Neural cell (in vitro differentiated cells): ENCODE results near the gene KCNK7. TPM values are rescaled to one million over a fixed set of nuclear protein-coding genes. Genes with fewer than 3 reads are reported as not detected.

Experiments used
- H2AFZ ChIP-seq: fragments of 200-600, 300-800 bp; sonication (generic), shearing (Covaris generic); 2 replicates; pipeline ENCODE4 v1.6.0; 2014; ENCODE audit warnings: low read depth, mild to moderate bottlenecking, antibody characterized with exemption, low read length, moderate library complexity
- H3F3A ChIP-seq: fragments of 200-600 bp; shearing (Covaris generic); 2 replicates; pipeline ENCODE4 v1.6.1; 2016; ENCODE audit warnings: mild to moderate bottlenecking, moderate library complexity, mixed read lengths, antibody characterized with exemption, low read length; ENCODE audit not compliant: insufficient read depth, poor library complexity, severe bottlenecking
- H3K27ac ChIP-seq: fragments of 200-600, 300-800 bp; sonication (generic), shearing (Covaris generic); 2 replicates; pipeline ENCODE4 v1.5.1; 2014; ENCODE audit warnings: mild to moderate bottlenecking, low read length, moderate library complexity
- H3K27me3 ChIP-seq: fragments of 300-800, 200-600 bp; sonication (generic), shearing (Covaris generic); 2 replicates; pipeline ENCODE4 v1.6.0; 2014; ENCODE audit warnings: mild to moderate bottlenecking, low read depth, low read length, moderate library complexity; ENCODE audit not compliant: insufficient read depth
- H3K36me3 ChIP-seq: fragments of 300-800, 200-600 bp; sonication (generic), shearing (Covaris generic); 2 replicates; pipeline ENCODE4 v1.5.1; 2014; ENCODE audit warnings: mild to moderate bottlenecking, antibody characterized with exemption, low read length, moderate library complexity; ENCODE audit not compliant: insufficient read depth
- H3K4me2 ChIP-seq: fragments of 300-800, 200-600 bp; sonication (generic), shearing (Covaris generic); 2 replicates; pipeline ENCODE4 v1.6.0; 2014; ENCODE audit warnings: mild to moderate bottlenecking, low read length
- H3K4me3 ChIP-seq: fragments of 300-800, 200-600 bp; sonication (generic), shearing (Covaris generic); 2 replicates; pipeline ENCODE4 v1.5.1; 2014; ENCODE audit warnings: mild to moderate bottlenecking, low read length, moderate library complexity
- H3K79me2 ChIP-seq: fragments of 200-600 bp; shearing (Covaris generic); replicated peaks from 2 replicates; pipeline ENCODE4 v1.6.0; 2014; ENCODE audit warnings: mild to moderate bottlenecking, low read length, moderate library complexity; ENCODE audit not compliant: insufficient read depth
- H3K9ac ChIP-seq: fragments of 300-800, 200-600 bp; sonication (generic), shearing (Covaris generic); 2 replicates; pipeline ENCODE4 v1.6.1; 2016; ENCODE audit warnings: mild to moderate bottlenecking, low read length, mixed read lengths
- H3K9me2 ChIP-seq: fragments of 200-600 bp; shearing (Covaris generic); 2 replicates; pipeline ENCODE4 v1.6.1; 2016; ENCODE audit warnings: mild to moderate bottlenecking, low read length, mixed read lengths; ENCODE audit not compliant: insufficient read depth
- H3K9me3 ChIP-seq: fragments of 200-600, 300-800 bp; sonication (generic), shearing (Covaris generic); 2 replicates; pipeline ENCODE4 v1.6.1; 2016; ENCODE audit warnings: mild to moderate bottlenecking, mixed run types, low read length, moderate library complexity, mixed read lengths
- H4K20me1 ChIP-seq: fragments of 200-600 bp; shearing (Covaris generic); 2 replicates; pipeline ENCODE4 v1.6.1; 2016; ENCODE audit warnings: mild to moderate bottlenecking, mixed run types; ENCODE audit not compliant: insufficient read depth
- CTCF ChIP-seq: fragments of 450-650 bp; IDR thresholded peaks from 2 replicates; pipeline ENCODE4 v1.5.1; 2014; ENCODE audit warnings: antibody characterized with exemption, mild to moderate bottlenecking, moderate library complexity; ENCODE audit not compliant: poor library complexity, severe bottlenecking
- EP300 ChIP-seq: fragments of 450-650 bp; conservative IDR thresholded peaks from 2 replicates; pipeline ENCODE4 v1.6.1; 2014; ENCODE audit warnings: antibody characterized with exemption, mild to moderate bottlenecking, moderate library complexity; ENCODE audit not compliant: poor library complexity, severe bottlenecking
- EZH2 ChIP-seq: fragments of 200-600, 300-800 bp; shearing (Covaris generic), sonication (generic); IDR thresholded peaks from 2 replicates; pipeline ENCODE4 v1.6.1; 2014; ENCODE audit warnings: antibody characterized with exemption, low read length, borderline replicate concordance, mild to moderate bottlenecking; ENCODE audit not compliant: insufficient read depth, poor library complexity, severe bottlenecking
- MXI1 ChIP-seq: fragments of 450-650 bp; conservative IDR thresholded peaks from 2 replicates; pipeline ENCODE4 v1.6.1; 2014; ENCODE audit warnings: antibody characterized with exemption, mild to moderate bottlenecking; ENCODE audit not compliant: poor library complexity, severe bottlenecking
- POLR2AphosphoS5 ChIP-seq: IDR thresholded peaks from 2 replicates; pipeline ENCODE4 v1.6.1; 2012
- RAD21 ChIP-seq: fragments of 450-650 bp; conservative IDR thresholded peaks from 2 replicates; pipeline ENCODE4 v1.6.1; 2014; ENCODE audit warnings: antibody characterized with exemption, mild to moderate bottlenecking, moderate library complexity
- REST ChIP-seq: IDR thresholded peaks from 2 replicates; pipeline ENCODE4 v1.6.1; 2012; ENCODE audit warnings: borderline replicate concordance
- TAF1 ChIP-seq: IDR thresholded peaks from 2 replicates; pipeline ENCODE4 v1.6.1; 2012; ENCODE audit warnings: low read depth
- polyA plus RNA-seq: library from polyadenylated mRNA; depleted of rRNA; stranded (reverse); fragments of >200 nt; gene quantifications from 2 replicates; pipeline ENCODE4 v1.2.3, GENCODE V29; 2014

The KCNK7 gene
- polyA plus RNA-seq, 1 donor from 2014 or later = 1.1 TPM

GRCh38 chr11:65575568-65576231 lies 19.9 kb downstream of the KCNK7 start, which contains the start of gene EHBP1L1:
EHBP1L1 (plus strand) TSS chr11:65576053; CDS start chr11:65576303, 250 bp downstream.
- Histone ChIP-seq H3K27me3 (peaks cover 7% of the 10 kb centered on the region), H3K9ac (peak within 1 kb of the TSS; percentile 34), H3K79me2 (peaks cover 37% of the 10 kb centered on the region), H3K9me2 (no peaks in the 10 kb centered on the region), H3K4me3 (peak within 1 kb of the TSS; percentile 82), H2AFZ (no peak within 1 kb of the TSS), H3F3A (no peaks in the 10 kb centered on the region), H3K4me2 (no peak within 1 kb of the TSS), H3K36me3 (no peaks in the 10 kb centered on the region), H4K20me1 (peaks cover 15% of the 10 kb centered on the region), H3K27ac (no peak within 1 kb of the TSS), H3K9me3 (no peaks in the 10 kb centered on the region)
- TF ChIP-seq EZH2 (no peak), MXI1 (no peak), EP300 (no peak)

- Histone ChIP-seq H3K36me3 (no peaks in the 10 kb centered on the region), H3K9me2 (no peaks in the 10 kb centered on the region), H3K9me3 (no peaks in the 10 kb centered on the region), H3K79me2 (peaks cover 40% of the 10 kb centered on the region), H2AFZ (no peak overlapping the region), H3K4me3 (peak overlapping the region; percentile 82), H3F3A (no peaks in the 10 kb centered on the region), H3K27me3 (peaks cover 7% of the 10 kb centered on the region), H3K9ac (peak overlapping the region; percentile 34), H3K4me2 (no peak overlapping the region), H4K20me1 (peaks cover 15% of the 10 kb centered on the region), H3K27ac (no peak overlapping the region)
- TF ChIP-seq RAD21 (no peak), EP300 (no peak), EZH2 (no peak), TAF1 (no peak), REST (no peak), POLR2AphosphoS5 (no peak), CTCF (no peak)
Observed at GRCh38 chr11:65574811-65575567, 20.6 kb downstream of the KCNK7 start.
